Measurements from ENCODE around the gene MICU1. TPM values are rescaled to one million over a fixed set of nuclear protein-coding genes. Genes with fewer than 3 reads are reported as not detected.
"Not testable (repeated sequence)": the region's sequence is repeated elsewhere in the genome, so short reads cannot be mapped to it uniquely, and the experiment has no call there.

Gene MICU1, protein sequence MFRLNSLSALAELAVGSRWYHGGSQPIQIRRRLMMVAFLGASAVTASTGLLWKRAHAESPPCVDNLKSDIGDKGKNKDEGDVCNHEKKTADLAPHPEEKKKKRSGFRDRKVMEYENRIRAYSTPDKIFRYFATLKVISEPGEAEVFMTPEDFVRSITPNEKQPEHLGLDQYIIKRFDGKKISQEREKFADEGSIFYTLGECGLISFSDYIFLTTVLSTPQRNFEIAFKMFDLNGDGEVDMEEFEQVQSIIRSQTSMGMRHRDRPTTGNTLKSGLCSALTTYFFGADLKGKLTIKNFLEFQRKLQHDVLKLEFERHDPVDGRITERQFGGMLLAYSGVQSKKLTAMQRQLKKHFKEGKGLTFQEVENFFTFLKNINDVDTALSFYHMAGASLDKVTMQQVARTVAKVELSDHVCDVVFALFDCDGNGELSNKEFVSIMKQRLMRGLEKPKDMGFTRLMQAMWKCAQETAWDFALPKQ
- 58.6 and 61.3 TPM in 2 replicates for polyA plus RNA-seq (2011; rRNA removed)
- polyA plus RNA-seq (2012; cell fraction: cytosol; rRNA removed) = 29.0 and 33.4 TPM in 2 replicates
- polyA plus RNA-seq (2012; cell fraction: nucleus; rRNA removed) = 17.6 and 24.1 TPM in 2 replicates
- 44.0 to 54.5 TPM (median 49.7 TPM) in 3 replicates for polyA plus RNA-seq (2017; fragmentation: RNase III; extraction: RNeasy Plus Mini Kit Qiagen cat#74134 plus additional on column Dnase treatment)
- 50.0 and 55.6 TPM in 2 replicates for polyA minus RNA-seq (2011; rRNA and poly(A)+ RNA removed)

DNA sequence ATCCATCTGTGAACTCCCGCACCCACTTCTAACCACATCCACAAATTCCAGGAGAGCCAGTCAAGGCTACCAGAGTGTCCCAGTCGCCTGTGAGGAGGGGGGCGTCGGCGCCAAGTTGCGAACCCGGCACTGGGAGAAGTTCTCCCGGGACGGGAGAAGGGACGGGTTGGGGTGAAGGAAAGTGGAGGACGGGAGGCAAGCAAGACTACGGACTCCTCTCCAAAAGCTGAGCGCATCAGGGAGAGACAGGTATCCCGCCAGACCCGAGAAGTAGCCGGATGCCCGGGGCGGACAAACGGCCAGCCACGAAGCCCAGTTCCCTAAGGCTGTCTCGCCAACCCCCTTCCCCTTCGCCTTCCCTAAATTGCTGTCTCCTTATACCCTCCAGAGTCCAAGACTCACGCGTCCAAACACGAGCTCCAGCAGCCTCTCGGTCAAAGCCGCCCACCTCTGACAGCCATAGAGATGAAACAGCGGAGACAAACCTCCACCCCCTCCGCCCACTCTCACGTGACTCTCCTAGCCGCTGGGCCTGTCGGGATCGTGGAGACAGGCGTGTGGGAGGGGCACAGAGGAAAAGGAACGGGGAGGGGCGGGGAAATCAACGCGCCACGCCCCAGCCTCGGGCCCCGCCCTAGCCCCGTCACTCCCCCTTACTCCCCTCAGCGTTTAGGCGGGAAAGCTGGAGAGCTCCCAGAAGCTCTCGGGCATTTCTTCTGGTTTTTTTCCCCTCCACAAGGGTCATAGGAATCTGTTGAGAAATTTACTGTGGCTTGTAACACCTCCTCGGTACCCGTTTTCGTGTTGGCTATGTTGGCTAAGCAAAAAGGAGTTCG is at the start of gene MICU1:
TSS of gene MICU1 (minus strand) at position 472 of the 836 bp plus-strand sequence. CDS start 59,286 bp downstream, outside the sequence.
- WGBS (ENCODE audit: missing lambda C conversion rate) = under 1% methylated on average over 49 of the region's 49 CpGs
- no peaks in the 10 kb centered on the region for H3K9me3 ChIP-seq
- TF ChIP-seq USF2 (IDR thresholded peaks at IDR 0.05) (peak; percentile 89), JUN (IDR thresholded peaks at IDR 0.05) (peak; percentile 58 to 59; a peak in 2 of 5 replicates), RAD21 (conservative IDR thresholded peaks at IDR 0.05 in 1 of 2, IDR thresholded peaks at IDR 0.05 in 1 of 2) (peak in 1 of 2 experiments; percentile 18; a peak in 2 of 5 replicates), BHLHE40 (IDR thresholded peaks at IDR 0.05; ENCODE audit: low read depth, low read length) (peak; percentile 86), PHF8 (IDR thresholded peaks at IDR 0.05; ENCODE audit: borderline replicate concordance, low read depth) (peak; percentile 47; the same call in 1 of the 2 replicates), KDM5A (IDR thresholded peaks at IDR 0.05) (peak; percentile 48; the same call in 1 of the 2 replicates), CEBPB (IDR thresholded peaks at IDR 0.05) (peak in 1 of 2 experiments; percentile 35; a peak in 1 of 4 replicates), NPAS2 (CRISPR knock-in tag; IDR thresholded peaks at IDR 0.05; ENCODE audit: borderline replicate concordance) (no peak), CBX8 (IDR thresholded peaks at IDR 0.05) (no peak), KDM1A (IDR thresholded peaks at IDR 0.05; ENCODE audit: low read depth) (no peak), MAX (IDR thresholded peaks at IDR 0.05) (peak; percentile 89)
- TF ChIP-seq, protein P1, sequence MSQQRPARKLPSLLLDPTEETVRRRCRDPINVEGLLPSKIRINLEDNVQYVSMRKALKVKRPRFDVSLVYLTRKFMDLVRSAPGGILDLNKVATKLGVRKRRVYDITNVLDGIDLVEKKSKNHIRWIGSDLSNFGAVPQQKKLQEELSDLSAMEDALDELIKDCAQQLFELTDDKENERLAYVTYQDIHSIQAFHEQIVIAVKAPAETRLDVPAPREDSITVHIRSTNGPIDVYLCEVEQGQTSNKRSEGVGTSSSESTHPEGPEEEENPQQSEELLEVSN (IDR thresholded peaks at IDR 0.05; ENCODE audit: borderline replicate concordance, low read depth) = peak; percentile 96
- TF ChIP-seq, protein P2, sequence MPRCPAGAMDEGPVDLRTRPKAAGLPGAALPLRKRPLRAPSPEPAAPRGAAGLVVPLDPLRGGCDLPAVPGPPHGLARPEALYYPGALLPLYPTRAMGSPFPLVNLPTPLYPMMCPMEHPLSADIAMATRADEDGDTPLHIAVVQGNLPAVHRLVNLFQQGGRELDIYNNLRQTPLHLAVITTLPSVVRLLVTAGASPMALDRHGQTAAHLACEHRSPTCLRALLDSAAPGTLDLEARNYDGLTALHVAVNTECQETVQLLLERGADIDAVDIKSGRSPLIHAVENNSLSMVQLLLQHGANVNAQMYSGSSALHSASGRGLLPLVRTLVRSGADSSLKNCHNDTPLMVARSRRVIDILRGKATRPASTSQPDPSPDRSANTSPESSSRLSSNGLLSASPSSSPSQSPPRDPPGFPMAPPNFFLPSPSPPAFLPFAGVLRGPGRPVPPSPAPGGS (IDR thresholded peaks at IDR 0.05) = peak; percentile 46; the same call in 1 of the 3 replicates
- FAIRE-seq (peak; percentile 13), ATAC-seq (peak; percentile 99), DNase-seq (ENCODE audit: low read depth in 1 of 2, low spot score in 1 of 2) (peak; percentile 96 to 97)
- H3K27ac ChIP-seq = peak within 1 kb of the TSS; percentile 62 to 85
- ChIA-PET POLR2A (interaction anchor here (0.5 to 1.9 kb wide), 7 partner anchors 13 to 262 kb away, joined by 3 to 8 read pairs (median 4); partner anchors contain the start of gene MCU), CTCF (interaction anchor here (1.0 to 1.8 kb wide), 4 partner anchors 36 to 67 kb away, joined by 3 to 4 read pairs (median 3); no protein-coding TSS in a partner anchor)
- peak within 1 kb of the TSS; percentile 59 for H3K4me3 ChIP-seq
- H3K4me2 ChIP-seq = peak within 1 kb of the TSS; percentile 95
- peaks cover 17% of the 10 kb centered on the region for H3K4me1 ChIP-seq

DNA sequence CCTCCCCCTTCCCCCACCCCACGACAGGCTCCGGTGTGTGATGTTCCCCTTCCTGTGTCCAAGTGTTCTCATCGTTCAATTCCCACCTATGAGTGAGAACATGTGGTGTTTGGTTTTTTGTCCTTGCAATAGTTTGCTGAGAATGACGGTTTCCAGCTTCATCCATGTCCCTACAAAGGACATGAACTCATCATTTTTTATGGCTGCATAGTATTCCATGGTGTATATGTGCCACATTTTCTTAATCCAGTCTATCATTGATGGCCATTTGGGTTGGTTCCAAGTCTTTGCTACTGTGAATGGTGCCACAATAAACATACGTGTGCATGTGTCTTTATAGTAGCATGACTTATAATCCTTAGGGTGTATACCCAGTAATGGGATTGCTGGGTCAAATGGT is 48.3 kb upstream of the MICU1 start:
- H3K4me1 ChIP-seq; H3K4me3 ChIP-seq; ATAC-seq; CTCF ChIA-PET; H3K9me3 ChIP-seq; DNase-seq (ENCODE audit: low read depth in 1 of 2, low spot score in 1 of 2); H3K27ac ChIP-seq; FAIRE-seq; POLR2A ChIA-PET; H3K4me2 ChIP-seq: not testable (repeated sequence)
- 93% methylated on average over 5 of the region's 5 CpGs for WGBS (ENCODE audit: missing lambda C conversion rate)

GRCh38 chr10:72673280-72673679 is 47.4 kb upstream of the MICU1 start:
- ChIA-PET POLR2A (no interaction called here), CTCF (no interaction called here)
- FAIRE-seq (no peak), DNase-seq (ENCODE audit: low read depth in 1 of 2, low spot score in 1 of 2) (no peak), ATAC-seq (no peak)
- Histone ChIP-seq H3K4me1 (peaks cover 9% of the 10 kb centered on the region), H3K4me2 (no peak overlapping the region), H3K4me3 (no peak overlapping the region), H3K9me3 (no peaks in the 10 kb centered on the region), H3K27ac (no peak overlapping the region)
- WGBS (ENCODE audit: missing lambda C conversion rate) = 85% methylated on average over 1 of the region's 1 CpG
- TF ChIP-seq CBX2 (IDR thresholded peaks at IDR 0.05; ENCODE audit: borderline replicate concordance, low read depth) (no peak), SREBF2 (IDR thresholded peaks at IDR 0.05) (no peak), PHF8 (IDR thresholded peaks at IDR 0.05; ENCODE audit: borderline replicate concordance, low read depth) (no peak), RAD21 (conservative IDR thresholded peaks at IDR 0.05 in 1 of 2, IDR thresholded peaks at IDR 0.05 in 1 of 2) (no peak), NPAS2 (CRISPR knock-in tag; IDR thresholded peaks at IDR 0.05; ENCODE audit: borderline replicate concordance) (no peak), ZC3H11A (IDR thresholded peaks at IDR 0.05) (no peak), ELK1 (IDR thresholded peaks at IDR 0.05; ENCODE audit: low read depth, low read length) (no peak), HOXB5 (CRISPR knock-in tag; IDR thresholded peaks at IDR 0.05) (no peak), POLR2AphosphoS2 (conservative IDR thresholded peaks at IDR 0.05; ENCODE audit: low read length) (no peak), TFCP2L1 (CRISPR knock-in tag; IDR thresholded peaks at IDR 0.05) (no peak), CBX8 (IDR thresholded peaks at IDR 0.05) (no peak), FOSB (CRISPR knock-in tag; IDR thresholded peaks at IDR 0.05) (no peak), HOXB13 (CRISPR knock-in tag; IDR thresholded peaks at IDR 0.05; ENCODE audit: low read depth) (no peak), NR3C1 (IDR thresholded peaks at IDR 0.05) (no peak), FOXS1 (CRISPR knock-in tag; IDR thresholded peaks at IDR 0.05) (no peak), RFX5 (IDR thresholded peaks at IDR 0.05) (no peak)

All from A549 (cell line).